ENCODE measurements around the gene MCF2L2.
"Not testable (repeated sequence)": the region's sequence is repeated elsewhere in the genome, so short reads cannot be mapped to it uniquely, and the experiment has no call there.

MCF2L2 gene

GRCh38 chr3:183197734-183198133 lies 230.7 kb downstream of the MCF2L2 start:
- no peak overlapping the region for H3K4me3 ChIP-seq
- H3K27ac ChIP-seq: no peak overlapping the region

GRCh38 chr3:183195266-183195665 lies 233.2 kb downstream of the MCF2L2 start:
- Histone ChIP-seq H3K27ac (no peak overlapping the region), H3K4me3 (no peak overlapping the region)

- no peak overlapping the region for H3K4me3 ChIP-seq
- H3K27ac ChIP-seq: no peak overlapping the region
These were observed 234.4 kb downstream of the MCF2L2 start for GRCh38 chr3:183193762-183194689.

- Histone ChIP-seq H3K4me3 (no peak overlapping the region), H3K27ac (no peak overlapping the region)
These were observed 235.6 kb downstream of the MCF2L2 start for GRCh38 chr3:183192650-183193300.

GRCh38 chr3:183189641-183190040 lies 238.8 kb downstream of the MCF2L2 start:
- Histone ChIP-seq H3K4me3 (no peak overlapping the region), H3K27ac (no peak overlapping the region)

GRCh38 chr3:183188895-183189462 lies 239.4 kb downstream of the MCF2L2 start:
- H3K4me3 ChIP-seq: no peak overlapping the region
- no peak overlapping the region for H3K27ac ChIP-seq

- peak overlapping the region in 4 of 21 experiments; percentile 1 to 50 (median 26) for H3K27ac ChIP-seq
These were observed 242.7 kb downstream of the MCF2L2 start for GRCh38 chr3:183185696-183186095.

GRCh38 chr3:183182732-183183610 lies 245.4 kb downstream of the MCF2L2 start:
- Histone ChIP-seq H3K27ac (no peak overlapping the region), H3K4me3 (no peak overlapping the region)

More at GRCh38 chr3:183185696-183186095, 242.7 kb downstream of the MCF2L2 start:
- no peak overlapping the region for H3K4me3 ChIP-seq

GRCh38 chr3:183182073-183182472 lies 246.3 kb downstream of the MCF2L2 start:
- H3K27ac ChIP-seq: no peak overlapping the region
- no peak overlapping the region for H3K4me3 ChIP-seq

- H3K4me3 ChIP-seq: no peak overlapping the region
- no peak overlapping the region for H3K27ac ChIP-seq
These were observed 246.8 kb downstream of the MCF2L2 start for GRCh38 chr3:183181606-183182005.

GRCh38 chr3:183180784-183181295 lies 247.6 kb downstream of the MCF2L2 start:
- H3K4me3 ChIP-seq: no peak overlapping the region
- H3K27ac ChIP-seq: no peak overlapping the region

- Histone ChIP-seq H3K27ac (no peak overlapping the region), H3K4me3 (no peak overlapping the region)
These were observed 248.2 kb downstream of the MCF2L2 start for GRCh38 chr3:183180110-183180783.

GRCh38 chr3:183179550-183179908 lies 248.9 kb downstream of the MCF2L2 start:
- Histone ChIP-seq H3K4me3 (peak overlapping the region; percentile 33 to 49 (median 42)), H3K27ac (peak overlapping the region in 1 of 21 experiments; percentile 10)

GRCh38 chr3:183178833-183179549 lies 249.4 kb downstream of the MCF2L2 start:
- peak overlapping the region; percentile 33 to 49 (median 42) for H3K4me3 ChIP-seq
- H3K27ac ChIP-seq: peak overlapping the region in 3 of 21 experiments; percentile 0 to 63 (median 10)

GRCh38 chr3:183178512-183178832 lies 249.9 kb downstream of the MCF2L2 start:
- Histone ChIP-seq H3K4me3 (peak overlapping the region; percentile 33 to 49 (median 42)), H3K27ac (no peak overlapping the region)

- no peak overlapping the region for H3K4me3 ChIP-seq
- no peak overlapping the region for H3K27ac ChIP-seq
These were observed 256.3 kb downstream of the MCF2L2 start for GRCh38 chr3:183172051-183172639.

- not testable (repeated sequence) for H3K27ac ChIP-seq, H3K4me3 ChIP-seq
These were observed 260.4 kb downstream of the MCF2L2 start for GRCh38 chr3:183167975-183168374.

- no peak overlapping the region for H3K4me3 ChIP-seq
- no peak overlapping the region for H3K27ac ChIP-seq
These were observed 264.9 kb downstream of the MCF2L2 start for GRCh38 chr3:183163563-183163962.
